HepG2 (cell line): ENCODE measurements around the gene TPX2. TPM values are rescaled to one million over a fixed set of nuclear protein-coding genes. Genes with fewer than 3 reads are reported as not detected.
A peak's percentile ranks its signal among the peaks of the same experiment; 100 is the strongest.

Source experiments
- ATF7-NPFF ChIP-seq: sonication (generic); formaldehyde crosslinking; IDR thresholded peaks from 2 replicates; pipeline ENCODE4 v1.8.1; 2023; ENCODE audit warnings: mild to moderate bottlenecking, low read depth, missing genetic modification reagents, moderate library complexity
- ETV5 ChIP-seq: IDR thresholded peaks from 2 replicates; pipeline ENCODE4 v1.6.1; 2018; ENCODE audit warnings: missing biosample characterization, missing genetic modification reagents, inconsistent platforms, borderline replicate concordance
- HES4 ChIP-seq: sonication (generic); formaldehyde crosslinking; IDR thresholded peaks from 2 replicates; pipeline ENCODE4 v1.9.0; 2021; ENCODE audit warnings: mild to moderate bottlenecking, missing genetic modification reagents, borderline replicate concordance
- HHEX ChIP-seq: IDR thresholded peaks from 2 replicates; pipeline ENCODE4 v1.6.1; 2016; ENCODE audit warnings: control low read depth
- MEIS1 ChIP-seq: sonication (generic); formaldehyde crosslinking; IDR thresholded peaks from 2 replicates; pipeline ENCODE4 v1.9.0; 2021; ENCODE audit warnings: mild to moderate bottlenecking, missing genetic modification reagents, moderate library complexity, borderline replicate concordance
- NR2F1 ChIP-seq, 2 experiments: fragments of 450-650 bp in 1 of 2; formaldehyde crosslinking in 1 of 2; IDR thresholded peaks; 2 replicates each; pipeline versions ENCODE4 v1.5.0 to v1.6.1; 2016 to 2020; ENCODE audit warnings: mild to moderate bottlenecking in 1 of 2, missing compliant biosample characterization in 1 of 2, missing genetic modification reagents in 1 of 2, moderate library complexity in 1 of 2
- PAWR ChIP-seq: sonication (generic); formaldehyde crosslinking; IDR thresholded peaks from 2 replicates; pipeline ENCODE4 v1.4.0; 2020; ENCODE audit warnings: missing genetic modification reagents, mild to moderate bottlenecking, borderline replicate concordance
- PHF21A ChIP-seq: sonication (generic); formaldehyde crosslinking; IDR thresholded peaks from 2 replicates; pipeline ENCODE4 v1.5.0; 2020; ENCODE audit warnings: mild to moderate bottlenecking, missing genetic modification reagents
- REXO4 ChIP-seq: sonication (generic); formaldehyde crosslinking; IDR thresholded peaks from 2 replicates; pipeline ENCODE4 v1.8.0; 2022; ENCODE audit warnings: missing genetic modification reagents, mild to moderate bottlenecking, borderline replicate concordance
- SALL1 ChIP-seq: sonication (generic); formaldehyde crosslinking; IDR thresholded peaks from 2 replicates; pipeline ENCODE4 v1.8.0; 2022; ENCODE audit warnings: mild to moderate bottlenecking, missing genetic modification reagents
- SMARCE1 ChIP-seq: fragments of 450-650 bp; IDR thresholded peaks from 2 replicates; pipeline ENCODE4 v1.6.1; 2017; ENCODE audit warnings: borderline replicate concordance
- SNAPC2 ChIP-seq: sonication (generic); formaldehyde crosslinking; IDR thresholded peaks from 2 replicates; pipeline ENCODE4 v1.8.1; 2022; ENCODE audit warnings: mild to moderate bottlenecking, missing genetic modification reagents
- THAP11 ChIP-seq: IDR thresholded peaks from 2 replicates; pipeline ENCODE4 v1.6.1; 2016; ENCODE audit warnings: missing biosample characterization, missing genetic modification reagents
- ZBTB26 ChIP-seq: IDR thresholded peaks from 2 replicates; pipeline ENCODE4 v1.6.1; 2016; ENCODE audit warnings: missing compliant biosample characterization, missing genetic modification reagents, borderline replicate concordance
- ZNF550 ChIP-seq: sonication (generic); formaldehyde crosslinking; IDR thresholded peaks from 2 replicates; pipeline ENCODE4 v1.4.0; 2020; ENCODE audit warnings: mild to moderate bottlenecking, missing genetic modification reagents, borderline replicate concordance
- ZNF768 ChIP-seq: sonication (generic); formaldehyde crosslinking; IDR thresholded peaks from 2 replicates; pipeline ENCODE4 v1.4.0; 2020; ENCODE audit warnings: missing genetic modification reagents
- polyA plus RNA-seq, 8 experiments: library from polyadenylated mRNA; depleted of rRNA in 3 of 8; stranded (reverse) in 7 of 8; unstranded in 1 of 8; fragments of >200 nt; fragmentation: Illumina TruSeq in 4 of 8; extraction: Trizol in 4 of 8; gene quantifications; 2 replicates each; pipeline versions ENCODE4 v1.2.1 to v1.2.3, GENCODE V29; 2011 to 2016; ENCODE audit warnings: low read depth in 4 of 8, missing spikeins in 1 of 8, mixed read lengths in 1 of 8; ENCODE audit not compliant: insufficient read depth in 1 of 8
- total RNA-seq, 5 experiments: library from RNA; depleted of rRNA; stranded (reverse); fragments of >200 nt; fragmentation: Illumina TruSeq; extraction: Trizol; gene quantifications; 2 replicates each; pipeline ENCODE4 v1.2.3, GENCODE V29; 2016; ENCODE audit warnings: low read depth in 1 of 5
- TF ChIP-seq, protein P1 (sequence below): IDR thresholded peaks from 2 replicates; pipeline ENCODE4 v1.6.1; 2016; ENCODE audit warnings: mild to moderate bottlenecking
- TF ChIP-seq, protein P2 (sequence below): sonication (generic); formaldehyde crosslinking; IDR thresholded peaks from 2 replicates; pipeline ENCODE4 v1.4.0; 2020; ENCODE audit warnings: missing genetic modification reagents, borderline replicate concordance
- TF ChIP-seq, protein P3 (sequence below): sonication (generic); formaldehyde crosslinking; IDR thresholded peaks from 2 replicates; pipeline ENCODE4 v1.4.0; 2020; ENCODE audit warnings: missing genetic modification reagents
- TF ChIP-seq, protein P4 (sequence below): sonication (generic); formaldehyde crosslinking; IDR thresholded peaks from 2 replicates; pipeline ENCODE4 v1.5.0; 2020; ENCODE audit warnings: missing genetic modification reagents, mild to moderate bottlenecking, borderline replicate concordance
- TF ChIP-seq, protein P5 (sequence below): sonication (generic); formaldehyde crosslinking; IDR thresholded peaks from 2 replicates; pipeline ENCODE4 v1.5.1; 2020; ENCODE audit warnings: missing genetic modification reagents, mild to moderate bottlenecking, borderline replicate concordance

TPX2 gene
- total and polyA plus RNA-seq, 2 of the 13 experiments (the other 11 are each of a cell fraction or from before 2014, with no cell fraction given), result 34.3 to 124 TPM

DNA sequence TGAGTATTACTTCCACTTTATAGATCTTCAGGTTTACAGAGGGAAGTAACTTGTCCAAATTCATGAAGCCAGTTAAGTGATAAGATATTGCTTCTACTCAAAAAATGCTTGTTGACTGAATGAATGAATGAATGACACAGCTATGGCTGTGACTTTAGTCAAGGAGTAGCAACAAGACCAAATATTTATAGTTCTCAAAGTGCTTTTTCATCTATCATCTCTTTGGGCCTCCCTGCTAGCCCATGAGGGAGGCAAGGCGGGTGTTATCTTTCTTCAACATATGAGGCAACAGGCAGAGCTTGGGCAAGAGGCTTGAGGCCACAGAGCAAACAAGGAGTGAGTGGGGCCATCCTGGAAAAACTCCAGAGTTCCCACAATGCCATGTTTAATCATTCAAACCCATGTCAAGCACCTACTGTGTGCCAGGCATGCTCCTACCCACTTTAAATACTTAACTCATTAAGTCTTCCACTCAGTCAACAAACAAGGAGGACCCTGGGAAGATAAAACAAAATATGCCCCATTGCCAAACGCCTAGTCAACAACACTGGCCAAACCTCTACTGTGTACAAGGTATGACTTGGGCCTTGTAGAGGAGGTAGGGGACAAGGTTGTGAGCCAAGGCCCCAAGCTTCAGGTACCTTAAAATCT lies 32.4 kb upstream of the TPX2 start (continued):
- TF ChIP-seq ZNF550 (CRISPR knock-in tag) (no peak), MEIS1 (CRISPR knock-in tag) (no peak), SMARCE1 (no peak), ZBTB26 (CRISPR knock-in tag) (peak; percentile 79; the same call in 1 of the 2 replicates), SALL1 (CRISPR knock-in tag) (peak; percentile 99), THAP11 (CRISPR knock-in tag) (peak; percentile 86), ZNF768 (no peak), SNAPC2 (CRISPR knock-in tag) (no peak), ETV5 (peak; percentile 94), PAWR (CRISPR knock-in tag) (0 out of 2 replicates have a peak, but pooled peaks have one; percentile 73), REXO4 (CRISPR knock-in tag) (no peak), HES4 (CRISPR knock-in tag) (peak; percentile 61; the same call in 1 of the 2 replicates), ATF7-NPFF (peak; percentile 63), HHEX (peak; percentile 74), PHF21A (peak; percentile 94), NR2F1 (CRISPR knock-in tag; IDR thresholded peaks at IDR 0.05) (peak; percentile 51 to 60; a peak in 1 of 4 replicates)
- TF ChIP-seq, protein P1, sequence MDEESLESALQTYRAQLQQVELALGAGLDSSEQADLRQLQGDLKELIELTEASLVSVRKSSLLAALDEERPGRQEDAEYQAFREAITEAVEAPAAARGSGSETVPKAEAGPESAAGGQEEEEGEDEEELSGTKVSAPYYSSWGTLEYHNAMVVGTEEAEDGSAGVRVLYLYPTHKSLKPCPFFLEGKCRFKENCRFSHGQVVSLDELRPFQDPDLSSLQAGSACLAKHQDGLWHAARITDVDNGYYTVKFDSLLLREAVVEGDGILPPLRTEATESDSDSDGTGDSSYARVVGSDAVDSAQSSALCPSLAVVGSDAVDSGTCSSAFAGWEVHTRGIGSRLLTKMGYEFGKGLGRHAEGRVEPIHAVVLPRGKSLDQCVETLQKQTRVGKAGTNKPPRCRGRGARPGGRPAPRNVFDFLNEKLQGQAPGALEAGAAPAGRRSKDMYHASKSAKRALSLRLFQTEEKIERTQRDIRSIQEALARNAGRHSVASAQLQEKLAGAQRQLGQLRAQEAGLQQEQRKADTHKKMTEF (CRISPR knock-in tag), result peak; percentile 98
- TF ChIP-seq, protein P2, sequence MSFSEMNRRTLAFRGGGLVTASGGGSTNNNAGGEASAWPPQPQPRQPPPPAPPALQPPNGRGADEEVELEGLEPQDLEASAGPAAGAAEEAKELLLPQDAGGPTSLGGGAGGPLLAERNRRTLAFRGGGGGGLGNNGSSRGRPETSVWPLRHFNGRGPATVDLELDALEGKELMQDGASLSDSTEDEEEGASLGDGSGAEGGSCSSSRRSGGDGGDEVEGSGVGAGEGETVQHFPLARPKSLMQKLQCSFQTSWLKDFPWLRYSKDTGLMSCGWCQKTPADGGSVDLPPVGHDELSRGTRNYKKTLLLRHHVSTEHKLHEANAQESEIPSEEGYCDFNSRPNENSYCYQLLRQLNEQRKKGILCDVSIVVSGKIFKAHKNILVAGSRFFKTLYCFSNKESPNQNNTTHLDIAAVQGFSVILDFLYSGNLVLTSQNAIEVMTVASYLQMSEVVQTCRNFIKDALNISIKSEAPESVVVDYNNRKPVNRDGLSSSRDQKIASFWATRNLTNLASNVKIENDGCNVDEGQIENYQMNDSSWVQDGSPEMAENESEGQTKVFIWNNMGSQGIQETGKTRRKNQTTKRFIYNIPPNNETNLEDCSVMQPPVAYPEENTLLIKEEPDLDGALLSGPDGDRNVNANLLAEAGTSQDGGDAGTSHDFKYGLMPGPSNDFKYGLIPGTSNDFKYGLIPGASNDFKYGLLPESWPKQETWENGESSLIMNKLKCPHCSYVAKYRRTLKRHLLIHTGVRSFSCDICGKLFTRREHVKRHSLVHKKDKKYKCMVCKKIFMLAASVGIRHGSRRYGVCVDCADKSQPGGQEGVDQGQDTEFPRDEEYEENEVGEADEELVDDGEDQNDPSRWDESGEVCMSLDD (CRISPR knock-in tag), result 0 out of 2 replicates have a peak, but pooled peaks have one; percentile 77
- TF ChIP-seq, protein P3, sequence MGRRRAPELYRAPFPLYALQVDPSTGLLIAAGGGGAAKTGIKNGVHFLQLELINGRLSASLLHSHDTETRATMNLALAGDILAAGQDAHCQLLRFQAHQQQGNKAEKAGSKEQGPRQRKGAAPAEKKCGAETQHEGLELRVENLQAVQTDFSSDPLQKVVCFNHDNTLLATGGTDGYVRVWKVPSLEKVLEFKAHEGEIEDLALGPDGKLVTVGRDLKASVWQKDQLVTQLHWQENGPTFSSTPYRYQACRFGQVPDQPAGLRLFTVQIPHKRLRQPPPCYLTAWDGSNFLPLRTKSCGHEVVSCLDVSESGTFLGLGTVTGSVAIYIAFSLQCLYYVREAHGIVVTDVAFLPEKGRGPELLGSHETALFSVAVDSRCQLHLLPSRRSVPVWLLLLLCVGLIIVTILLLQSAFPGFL (CRISPR knock-in tag), result no peak
- TF ChIP-seq, protein P4, sequence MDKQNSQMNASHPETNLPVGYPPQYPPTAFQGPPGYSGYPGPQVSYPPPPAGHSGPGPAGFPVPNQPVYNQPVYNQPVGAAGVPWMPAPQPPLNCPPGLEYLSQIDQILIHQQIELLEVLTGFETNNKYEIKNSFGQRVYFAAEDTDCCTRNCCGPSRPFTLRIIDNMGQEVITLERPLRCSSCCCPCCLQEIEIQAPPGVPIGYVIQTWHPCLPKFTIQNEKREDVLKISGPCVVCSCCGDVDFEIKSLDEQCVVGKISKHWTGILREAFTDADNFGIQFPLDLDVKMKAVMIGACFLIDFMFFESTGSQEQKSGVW, result no peak
- TF ChIP-seq, protein P5, sequence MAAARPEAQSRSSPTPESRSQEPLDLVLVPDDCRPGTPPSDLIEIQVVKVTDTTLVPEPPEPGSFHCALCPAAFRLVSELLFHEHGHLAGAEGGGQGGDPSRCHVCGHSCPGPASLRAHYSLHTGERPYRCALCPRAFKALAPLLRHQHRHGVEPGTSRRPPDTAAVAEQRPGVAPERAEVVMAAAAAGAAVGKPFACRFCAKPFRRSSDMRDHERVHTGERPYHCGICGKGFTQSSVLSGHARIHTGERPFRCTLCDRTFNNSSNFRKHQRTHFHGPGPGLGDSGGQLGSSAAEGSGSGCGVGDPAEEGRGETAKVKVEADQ (CRISPR knock-in tag), result peak; percentile 91
